Tibial nerve (tissue), 4 donors: ENCODE data around the gene QSOX1. TPM values are rescaled to one million over a fixed set of nuclear protein-coding genes. Genes with fewer than 3 reads are reported as not detected.

Experiments
- DNase-seq, 2 donors: peaks; one replicate each; pipeline ENCODE4 v3.0.0-alpha.2; 2019; ENCODE audit warnings: low spot score in 2 of 2
- H3K27ac ChIP-seq, 4 donors: fragments of 200-600 bp; sonication (generic) in 3 of 4; one replicate each; pipeline ENCODE4 v1.5.1; 2017 to 2019; ENCODE audit warnings: mild to moderate bottlenecking in 1 of 4
- H3K27me3 ChIP-seq, 2 donors: fragments of 200-600 bp; sonication (generic) in 1 of 2; one replicate each; pipeline versions ENCODE4 v1.5.1 to v1.6.0; 2017 to 2019
- H3K36me3 ChIP-seq, 3 donors: fragments of 200-600 bp; sonication (generic); one replicate each; pipeline ENCODE4 v1.5.1; 2018 to 2019
- H3K4me1 ChIP-seq, 4 donors: fragments of 200-600 bp; sonication (generic) in 3 of 4; one replicate each; pipeline ENCODE4 v1.5.1; 2017 to 2019
- H3K4me3 ChIP-seq, 4 donors: fragments of 200-600 bp; sonication (generic) in 3 of 4; one replicate each; pipeline ENCODE4 v1.5.1; 2017 to 2019; ENCODE audit warnings: mild to moderate bottlenecking in 1 of 4, moderate library complexity in 1 of 4
- H3K9me3 ChIP-seq, 4 donors: fragments of 200-600 bp; sonication (generic) in 3 of 4; one replicate each; pipeline ENCODE4 v1.5.1; 2017 to 2019
- CTCF ChIP-seq, 5 experiments: fragments of 200-600 bp in 3 of 5; fragments of 450-650 bp in 2 of 5; sonication (generic) in 3 of 5; IDR thresholded peaks; one replicate each; pipeline ENCODE4 v1.5.1; 2016 to 2019; ENCODE audit warnings: antibody characterized with exemption in 5 of 5, mild to moderate bottlenecking in 3 of 5, moderate library complexity in 2 of 5
- EP300 ChIP-seq, 2 donors: sonication (generic); formaldehyde crosslinking; IDR thresholded peaks; one replicate each; pipeline ENCODE4 v1.6.1; 2017; ENCODE audit warnings: antibody characterized with exemption in 2 of 2, mild to moderate bottlenecking in 1 of 2
- POLR2A ChIP-seq, 2 donors: fragments of 450-650 bp; IDR thresholded peaks; one replicate each; pipeline ENCODE4 v1.6.1; 2017; ENCODE audit warnings: antibody characterized with exemption in 2 of 2, mild to moderate bottlenecking in 2 of 2, moderate library complexity in 2 of 2
- WGBS, 2 donors: methylation state at CpG; one replicate each; pipeline ENCODE4 v1.1.5; 2018; 5-methylcytosine and 5-hydroxymethylcytosine counted together
- total RNA-seq, 4 donors: library from RNA; depleted of rRNA; stranded (reverse); fragments of >200 nt; gene quantifications; one replicate each; pipeline ENCODE4 v1.1.0, GENCODE V29; 2016

Gene QSOX1
- total RNA-seq, 4 donors from 2014 or later = 41.0 to 55.5 (median 50.7) TPM

- H3K9me3 ChIP-seq = no peaks in the 10 kb centered on the region
- H3K4me3 ChIP-seq = no peak overlapping the region
- 89 to 91% methylated on average over 5 of the region's 5 CpGs for WGBS, 2 donors
- no peak for DNase-seq
- no peaks in the 10 kb centered on the region for H3K4me1 ChIP-seq
- peaks cover 0 to 98% (median 0%) of the 10 kb centered on the region in 3 donors for H3K36me3 ChIP-seq
- H3K27me3 ChIP-seq = no peaks in the 10 kb centered on the region
- H3K27ac ChIP-seq = no peak overlapping the region
- no peak for TF ChIP-seq POLR2A (IDR thresholded peaks at IDR 0.05)
- no peak for TF ChIP-seq EP300 (IDR thresholded peaks at IDR 0.05)
- no peak for TF ChIP-seq CTCF (IDR thresholded peaks at IDR 0.05)
Measured at GRCh38 chr1:180190091-180190490, 35.4 kb downstream of the QSOX1 start.

- peaks cover 0 to 98% (median 0%) of the 10 kb centered on the region in 3 donors for H3K36me3 ChIP-seq
- no peak overlapping the region for H3K27ac ChIP-seq
- H3K4me3 ChIP-seq = no peak overlapping the region
- H3K27me3 ChIP-seq = no peaks in the 10 kb centered on the region
- 73 to 88% methylated on average over 7 of the region's 7 CpGs for WGBS, 2 donors
- TF ChIP-seq POLR2A (IDR thresholded peaks at IDR 0.05) (no peak), EP300 (IDR thresholded peaks at IDR 0.05) (no peak), CTCF (IDR thresholded peaks at IDR 0.05) (no peak)
- H3K4me1 ChIP-seq = no peaks in the 10 kb centered on the region
- no peak for DNase-seq
- no peaks in the 10 kb centered on the region for H3K9me3 ChIP-seq
Measured at GRCh38 chr1:180192172-180192571, 37.5 kb downstream of the QSOX1 start.

GRCh38 chr1:180193141-180194047, 38.7 kb downstream of the QSOX1 start:
- no peak for TF ChIP-seq EP300 (IDR thresholded peaks at IDR 0.05)
- Histone ChIP-seq H3K27me3 (no peaks in the 10 kb centered on the region), H3K4me1 (no peaks in the 10 kb centered on the region), H3K9me3 (no peaks in the 10 kb centered on the region), H3K4me3 (no peak overlapping the region), H3K27ac (no peak overlapping the region), H3K36me3 (peaks cover 0 to 99% (median 0%) of the 10 kb centered on the region in 3 donors)
- 89 to 90% methylated on average over 18 of the region's 18 CpGs for WGBS, 2 donors
- no peak for DNase-seq

GRCh38 chr1:180194048-180194425, 39.4 kb downstream of the QSOX1 start:
- no peak for DNase-seq
- TF ChIP-seq CTCF (IDR thresholded peaks at IDR 0.05) = no peak
- no peak for TF ChIP-seq POLR2A (IDR thresholded peaks at IDR 0.05)
- no peak for TF ChIP-seq EP300 (IDR thresholded peaks at IDR 0.05)
- Histone ChIP-seq H3K4me1 (no peaks in the 10 kb centered on the region), H3K27me3 (no peaks in the 10 kb centered on the region), H3K4me3 (no peak overlapping the region), H3K9me3 (no peaks in the 10 kb centered on the region), H3K36me3 (peaks cover 0 to 100% (median 0%) of the 10 kb centered on the region in 3 donors), H3K27ac (no peak overlapping the region)
- WGBS, 2 donors = 90 to 96% methylated on average over 8 to 12 of the region's 14 CpGs

- Histone ChIP-seq H3K36me3 (peaks cover 0 to 95% (median 0%) of the 10 kb centered on the region in 3 donors), H3K4me1 (no peaks in the 10 kb centered on the region), H3K27ac (no peak overlapping the region), H3K27me3 (no peaks in the 10 kb centered on the region), H3K9me3 (no peaks in the 10 kb centered on the region), H3K4me3 (no peak overlapping the region)
- 71 to 73% methylated on average over 19 of the region's 19 CpGs for WGBS, 2 donors
- no peak for TF ChIP-seq EP300 (IDR thresholded peaks at IDR 0.05)
- no peak for TF ChIP-seq CTCF (IDR thresholded peaks at IDR 0.05)
- no peak for TF ChIP-seq POLR2A (IDR thresholded peaks at IDR 0.05)
- DNase-seq = no peak
Measured at GRCh38 chr1:180194546-180195207, 40.0 kb downstream of the QSOX1 start.
